Stimulated activated CD4-positive, alpha-beta T cell treated with anti-CD3 and anti-CD28 coated beads, Interleukin-4, amount 100 ng/mL, for 4 hours (primary cell): Measurements from ENCODE around the gene AIDA.

ENCODE experiments used
- DNase-seq, 2 experiments: peaks; one replicate each; pipeline ENCODE4 v3.0.0-alpha.2; 2020

The AIDA gene

DNA sequence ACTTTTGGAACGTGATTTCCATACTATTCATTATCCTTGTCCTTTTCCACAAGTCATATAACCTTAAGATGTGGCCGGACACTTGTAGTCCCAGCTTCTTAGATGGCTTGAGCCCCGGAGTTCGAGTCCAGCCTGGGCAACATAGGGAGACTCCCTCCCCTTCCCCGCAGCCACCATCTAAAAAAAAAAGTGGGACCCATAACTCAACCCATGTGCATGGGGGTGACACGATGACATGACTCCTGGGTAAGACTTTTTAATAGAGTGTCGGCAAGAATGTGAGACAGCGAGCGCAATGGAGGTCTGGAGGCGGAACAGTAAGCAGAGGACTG lies 68.7 kb downstream of the AIDA start:
- DNase-seq, result no peak

GRCh38 chr1:222642468-222642867 lies 69.8 kb downstream of the AIDA start:
- DNase-seq, result no peak

DNA sequence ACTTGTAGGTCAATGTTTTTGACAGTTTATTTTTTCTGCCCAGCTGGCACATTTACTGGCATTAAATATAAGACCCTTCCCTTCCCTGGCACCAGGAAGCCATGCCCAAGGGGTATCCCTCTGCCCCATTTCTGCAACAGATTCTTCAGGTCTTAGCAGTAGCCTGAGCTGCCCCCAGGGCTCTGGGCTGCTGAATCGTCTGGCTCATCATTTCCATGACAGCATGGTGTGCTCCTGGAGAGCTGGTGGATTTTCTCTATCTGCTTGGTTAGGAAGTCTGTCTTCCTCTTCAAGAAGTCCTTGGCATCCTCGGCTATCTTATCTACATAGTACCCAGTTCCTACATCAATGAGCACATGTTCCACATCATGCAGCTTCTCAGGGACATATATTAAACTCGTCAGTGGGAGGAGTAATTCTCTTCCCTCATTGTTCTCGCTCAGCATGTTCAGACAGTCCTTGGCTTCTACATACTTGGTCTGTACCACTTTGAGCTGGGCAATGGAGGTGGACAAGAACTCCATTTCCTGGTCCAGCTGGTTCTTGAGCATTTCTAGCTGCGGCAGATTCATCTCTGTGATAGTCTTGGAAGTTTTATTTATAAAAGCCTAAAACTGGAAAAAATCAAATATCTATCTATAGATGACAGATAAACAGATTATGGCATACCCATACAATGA lies 70.9 kb downstream of the AIDA start:
- no peak for DNase-seq

- DNase-seq, result peak; percentile 25 to 40
Measured at GRCh38 chr1:222634180-222635013, 77.9 kb downstream of the AIDA start.

- no peak for DNase-seq
Measured at GRCh38 chr1:222632749-222633148, 79.5 kb downstream of the AIDA start.

DNA sequence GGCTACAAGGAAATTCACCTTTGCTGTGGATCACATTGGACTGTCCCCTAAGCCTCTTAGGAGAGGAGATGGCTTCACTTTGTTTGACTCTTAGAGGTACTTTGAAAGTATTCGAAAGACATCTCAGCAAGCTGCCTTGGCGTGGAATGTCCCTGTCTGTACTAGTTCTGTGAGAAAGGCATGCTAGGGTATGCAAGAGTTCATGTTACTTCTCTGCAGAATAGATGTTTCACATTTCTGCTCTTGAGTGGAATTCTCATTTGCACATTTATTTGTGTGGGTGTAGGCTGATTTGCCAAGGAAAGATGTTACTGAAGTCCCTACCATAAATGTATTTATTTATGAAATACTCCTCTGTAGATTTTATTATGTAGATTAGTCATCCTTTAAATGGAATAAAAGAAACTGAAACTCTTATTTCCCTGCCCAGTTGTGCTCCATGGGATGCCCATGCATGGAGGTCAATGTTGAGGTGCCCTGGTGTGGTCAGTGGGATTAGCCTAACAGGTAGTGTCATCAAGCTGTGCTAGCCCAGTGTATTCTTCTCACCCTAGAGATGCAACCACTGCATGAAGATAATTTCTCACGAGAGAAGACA lies 80.6 kb downstream of the AIDA start:
- no peak for DNase-seq

- DNase-seq, result no peak
Measured at GRCh38 chr1:222629921-222630535, 82.3 kb downstream of the AIDA start.

GRCh38 chr1:222627232-222627631 lies 85.1 kb downstream of the AIDA start:
- no peak for DNase-seq

DNA sequence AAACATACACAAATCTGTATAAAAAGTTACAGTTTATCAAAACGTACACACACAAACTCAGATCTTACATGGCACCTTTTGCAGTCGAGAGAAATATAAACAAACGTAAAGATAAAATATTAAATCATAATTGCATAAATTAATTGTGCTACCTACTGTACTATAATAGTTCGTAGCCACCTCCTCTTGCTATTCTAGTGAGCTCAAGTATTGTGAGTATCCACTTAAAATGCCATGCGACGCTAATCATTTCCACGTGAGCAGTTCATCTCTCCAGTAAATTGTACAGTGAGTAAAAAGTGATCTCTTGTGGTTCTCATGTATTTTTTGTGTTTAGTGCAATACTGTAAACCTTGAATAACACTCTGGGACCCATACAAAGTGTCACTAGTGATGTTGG lies 88.1 kb downstream of the AIDA start:
- no peak for DNase-seq

GRCh38 chr1:222623458-222623857 lies 88.8 kb downstream of the AIDA start:
- no peak for DNase-seq

DNA sequence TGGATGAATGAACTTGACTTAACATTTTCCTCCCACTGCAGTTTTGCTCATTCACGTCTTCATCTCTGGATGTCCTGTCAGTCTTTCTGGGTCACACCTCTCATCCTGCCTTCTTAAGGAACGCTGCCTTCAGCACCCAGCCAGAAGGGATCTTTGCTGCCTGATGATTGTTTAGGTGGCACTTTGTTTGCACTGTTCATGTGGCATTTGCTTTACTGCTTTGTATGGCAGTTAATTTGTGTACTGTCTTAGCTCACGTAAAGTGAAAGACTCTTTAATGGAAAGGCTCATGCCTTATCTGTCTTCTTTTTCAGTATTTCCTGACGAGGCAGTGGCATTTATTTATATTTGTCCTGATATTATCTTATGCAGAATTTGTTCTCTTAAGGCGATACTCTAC lies 89.5 kb downstream of the AIDA start:
- no peak for DNase-seq

DNA sequence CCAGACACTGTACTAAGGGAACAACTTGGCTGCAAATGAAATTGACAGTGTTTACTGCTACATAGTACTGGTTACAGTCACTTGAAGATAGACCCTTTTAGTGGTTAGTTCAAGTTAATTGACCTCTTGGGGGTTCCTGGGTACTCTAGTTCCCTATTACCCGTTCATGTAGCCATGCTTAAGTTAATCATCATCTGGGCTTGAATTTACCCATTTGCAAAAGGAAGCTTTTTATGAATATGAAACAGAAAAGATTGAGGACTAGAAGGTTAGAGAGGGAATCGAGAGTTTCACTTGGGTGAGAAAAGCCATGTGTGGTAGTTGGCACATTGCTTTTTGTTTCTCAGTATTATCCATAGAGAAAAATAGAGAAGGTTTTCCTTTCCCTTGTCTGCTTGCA lies 91.7 kb downstream of the AIDA start:
- DNase-seq, result no peak

DNA sequence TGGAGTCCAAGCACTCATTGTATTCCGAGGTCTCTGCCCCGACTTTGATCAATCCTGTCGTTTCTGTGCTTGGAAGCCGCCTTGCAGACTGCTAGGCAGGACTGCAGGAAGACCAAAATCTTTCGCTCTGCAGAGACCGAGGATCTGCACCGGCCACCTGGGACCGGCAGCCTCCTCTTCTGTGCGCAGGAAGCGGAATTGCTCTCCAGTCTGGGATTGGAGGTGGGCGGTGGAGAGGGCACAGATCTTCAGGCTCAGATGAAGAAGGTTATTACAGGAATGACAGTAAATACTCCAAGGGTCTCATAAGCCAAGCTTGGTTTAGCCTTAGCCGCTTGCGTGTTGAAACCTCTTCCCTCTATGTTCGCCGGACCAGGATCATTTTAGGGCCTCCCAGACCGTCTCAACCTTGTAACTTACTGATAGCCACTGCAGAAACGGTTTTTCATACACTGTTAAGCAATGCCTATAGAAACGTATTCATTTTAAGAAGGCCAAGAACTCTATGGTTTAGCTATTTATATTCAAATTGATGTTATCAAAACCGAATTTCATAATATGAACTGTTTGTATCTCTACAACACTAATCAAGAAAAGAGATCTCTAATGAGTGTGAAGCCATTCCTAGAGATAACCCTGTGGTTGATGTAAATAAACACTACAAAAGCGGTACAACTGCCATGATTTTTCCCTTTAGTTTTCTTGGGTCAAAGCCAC lies 93.3 kb downstream of the AIDA start:
- peak in 1 of 2 experiments; percentile 5 for DNase-seq
